Ammon's horn (tissue), 1 donor: Measurements from ENCODE around the gene FXN.
"Not testable (repeated sequence)": the region's sequence is repeated elsewhere in the genome, so short reads cannot be mapped to it uniquely, and the experiment has no call there.

Experiments
- DNase-seq: peaks from one replicate; pipeline ENCODE4 v3.0.0-alpha.2; 2016; ENCODE audit warnings: low spot score

The FXN gene

DNA sequence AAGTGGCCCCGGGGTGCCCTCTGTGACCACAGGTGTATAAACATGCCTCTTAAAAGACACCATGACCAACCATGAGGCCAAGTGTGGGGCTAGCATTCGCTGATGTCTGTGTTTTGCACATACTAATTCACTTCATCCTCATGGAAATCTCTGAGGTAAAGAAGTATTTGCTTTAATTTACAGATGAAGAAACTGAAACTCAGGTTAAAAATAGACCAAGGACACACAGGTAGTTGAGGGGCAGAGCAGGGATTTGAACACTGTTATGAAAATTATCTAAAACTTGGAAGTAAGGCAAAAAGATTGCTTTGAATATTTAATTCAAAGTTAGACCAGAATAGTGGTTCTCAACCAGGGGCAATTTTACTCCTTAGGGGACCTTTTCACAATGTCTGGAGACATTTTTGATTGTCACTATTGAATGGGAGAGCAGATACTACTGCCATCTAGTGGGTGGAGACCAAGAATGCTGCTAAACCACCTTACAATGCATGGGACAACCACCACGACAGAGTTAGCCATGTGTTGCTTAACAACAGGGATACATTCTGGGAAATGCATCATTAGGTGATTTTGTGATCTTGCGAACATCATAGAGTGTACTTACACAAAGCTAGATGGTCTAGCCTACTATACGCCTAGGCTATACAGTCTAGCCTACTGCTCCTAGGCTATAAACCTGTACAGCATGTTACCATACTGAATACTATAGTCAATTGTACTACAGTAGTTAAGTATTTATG is 8.0 kb upstream of the FXN start:
- DNase-seq = peak; percentile 81

DNA sequence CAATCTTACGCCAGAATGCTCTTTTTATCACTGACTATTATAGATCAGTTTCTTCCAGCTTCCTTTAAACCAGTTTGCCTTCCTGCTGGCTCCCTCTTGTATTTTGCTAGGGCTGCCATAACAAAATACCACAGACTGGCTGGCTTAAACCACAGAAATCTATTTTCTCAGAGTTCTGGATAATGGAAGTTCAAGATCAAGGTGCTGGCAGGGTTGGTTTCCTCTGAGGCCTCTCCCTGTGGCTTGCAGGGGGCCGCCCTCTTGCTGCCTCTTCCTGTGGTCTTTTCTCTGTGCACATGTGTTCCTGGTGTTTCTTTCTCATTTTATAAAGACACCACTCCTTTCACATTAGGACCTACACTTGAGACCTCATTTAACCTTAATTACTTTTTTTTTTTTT is 6.8 kb upstream of the FXN start:
- DNase-seq = no peak

DNA sequence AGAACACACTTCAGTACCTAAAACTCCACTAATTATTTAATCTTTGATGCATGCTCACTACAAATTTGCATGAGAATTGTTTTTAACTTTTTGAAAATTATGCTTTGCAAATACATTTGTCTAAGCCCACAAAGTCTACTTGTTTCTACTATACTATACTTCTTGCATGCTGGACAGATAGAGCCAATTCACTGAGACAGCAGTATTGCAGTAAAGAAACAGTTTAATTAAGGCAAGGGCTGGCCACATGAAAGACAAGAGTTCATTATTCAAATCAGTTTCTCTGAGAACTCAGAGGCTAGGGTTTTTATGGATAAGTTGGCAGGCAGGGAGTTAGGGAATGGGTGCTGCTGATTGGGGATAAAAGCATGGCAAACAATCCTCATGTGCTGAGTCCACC is 6.0 kb upstream of the FXN start:
- DNase-seq = no peak

DNA sequence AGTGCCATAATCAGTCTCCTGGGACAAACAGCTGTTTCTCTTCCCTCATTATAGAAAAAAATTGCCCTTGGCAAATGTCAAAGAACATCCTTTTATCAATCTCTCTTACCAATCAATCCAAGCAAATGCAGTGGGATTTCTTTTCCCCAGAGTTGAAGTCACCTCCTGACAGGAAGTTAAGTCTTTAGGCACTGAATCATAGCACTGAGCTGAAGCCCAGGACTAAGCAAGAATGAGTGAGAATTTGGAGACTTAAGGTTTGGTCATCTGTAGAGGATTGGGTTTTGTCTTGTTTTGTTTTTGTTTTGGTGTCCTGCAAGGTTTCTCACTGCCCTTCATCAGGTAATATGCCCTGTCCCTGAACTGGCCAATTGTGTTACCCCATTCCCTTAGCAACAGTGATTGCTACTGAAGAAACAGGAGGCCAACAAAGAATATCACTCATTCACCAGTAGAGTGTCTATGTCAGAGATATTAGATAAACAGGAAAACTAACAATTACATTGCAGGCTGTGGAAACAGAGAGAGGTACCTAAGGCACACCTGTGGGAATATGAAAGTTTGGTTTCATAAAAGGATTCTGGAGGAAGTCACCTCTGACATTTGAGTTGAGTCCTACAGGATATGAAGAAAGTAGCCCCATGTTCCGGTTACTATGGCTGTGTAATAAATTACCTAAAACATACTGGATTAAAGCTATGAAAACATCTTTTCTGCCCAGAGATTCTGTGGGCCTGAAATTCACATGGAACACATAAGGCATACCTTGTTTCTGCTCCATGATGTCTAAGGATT is 4.5 kb upstream of the FXN start:
- no peak for DNase-seq

DNA sequence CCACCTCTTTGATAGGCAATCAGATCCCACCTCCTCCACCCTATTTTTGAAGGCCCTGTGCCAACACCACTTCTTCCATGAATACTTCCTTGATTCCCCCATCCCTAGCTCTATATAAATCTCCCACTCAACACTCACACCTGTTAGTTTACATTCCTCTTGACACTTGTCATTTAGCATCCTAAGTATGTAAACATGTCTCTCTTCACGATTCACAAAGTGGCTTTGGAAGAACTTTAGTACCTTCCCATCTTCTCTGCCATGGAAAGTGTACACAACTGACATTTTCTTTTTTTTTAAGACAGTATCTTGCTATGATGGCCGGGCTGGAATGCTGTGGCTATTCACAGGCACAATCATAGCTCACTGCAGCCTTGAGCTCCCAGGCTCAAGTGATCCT is 1.5 kb upstream of the FXN start:
- no peak for DNase-seq

DNA sequence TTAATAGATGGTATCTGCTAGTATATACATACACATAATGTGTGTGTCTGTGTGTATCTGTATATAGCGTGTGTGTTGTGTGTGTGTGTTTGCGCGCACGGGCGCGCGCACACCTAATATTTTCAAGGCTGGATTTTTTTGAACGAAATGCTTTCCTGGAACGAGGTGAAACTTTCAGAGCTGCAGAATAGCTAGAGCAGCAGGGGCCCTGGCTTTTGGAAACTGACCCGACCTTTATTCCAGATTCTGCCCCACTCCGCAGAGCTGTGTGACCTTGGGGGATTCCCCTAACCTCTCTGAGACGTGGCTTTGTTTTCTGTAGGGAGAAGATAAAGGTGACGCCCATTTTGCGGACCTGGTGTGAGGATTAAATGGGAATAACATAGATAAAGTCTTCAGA is 757 bp downstream of the FXN start:
- no peak for DNase-seq

DNA sequence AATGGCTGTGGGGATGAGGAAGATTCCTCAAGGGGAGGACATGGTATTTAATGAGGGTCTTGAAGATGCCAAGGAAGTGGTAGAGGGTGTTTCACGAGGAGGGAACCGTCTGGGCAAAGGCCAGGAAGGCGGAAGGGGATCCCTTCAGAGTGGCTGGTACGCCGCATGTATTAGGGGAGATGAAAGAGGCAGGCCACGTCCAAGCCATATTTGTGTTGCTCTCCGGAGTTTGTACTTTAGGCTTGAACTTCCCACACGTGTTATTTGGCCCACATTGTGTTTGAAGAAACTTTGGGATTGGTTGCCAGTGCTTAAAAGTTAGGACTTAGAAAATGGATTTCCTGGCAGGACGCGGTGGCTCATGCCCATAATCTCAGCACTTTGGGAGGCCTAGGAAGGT is 1.2 kb downstream of the FXN start:
- DNase-seq = no peak

DNA sequence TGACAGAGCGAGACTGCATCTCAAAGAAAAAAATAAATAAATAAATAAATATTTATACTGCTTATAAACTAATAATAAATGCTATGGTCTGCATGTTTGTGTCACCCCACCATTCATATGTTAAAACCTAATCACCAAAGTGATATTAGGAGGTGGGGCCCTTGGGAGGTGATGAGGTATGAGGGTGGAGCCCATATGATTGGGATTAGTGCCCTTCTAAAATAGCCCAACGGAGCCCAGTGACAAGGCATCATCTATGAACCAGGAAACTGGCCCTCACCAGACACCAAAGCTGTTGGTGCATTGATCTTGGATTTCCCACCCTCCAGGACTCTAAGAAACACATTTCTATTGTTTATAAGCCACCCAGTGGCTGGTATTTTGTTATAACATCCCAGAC is 5.1 kb downstream of the FXN start:
- DNase-seq = no peak

DNA sequence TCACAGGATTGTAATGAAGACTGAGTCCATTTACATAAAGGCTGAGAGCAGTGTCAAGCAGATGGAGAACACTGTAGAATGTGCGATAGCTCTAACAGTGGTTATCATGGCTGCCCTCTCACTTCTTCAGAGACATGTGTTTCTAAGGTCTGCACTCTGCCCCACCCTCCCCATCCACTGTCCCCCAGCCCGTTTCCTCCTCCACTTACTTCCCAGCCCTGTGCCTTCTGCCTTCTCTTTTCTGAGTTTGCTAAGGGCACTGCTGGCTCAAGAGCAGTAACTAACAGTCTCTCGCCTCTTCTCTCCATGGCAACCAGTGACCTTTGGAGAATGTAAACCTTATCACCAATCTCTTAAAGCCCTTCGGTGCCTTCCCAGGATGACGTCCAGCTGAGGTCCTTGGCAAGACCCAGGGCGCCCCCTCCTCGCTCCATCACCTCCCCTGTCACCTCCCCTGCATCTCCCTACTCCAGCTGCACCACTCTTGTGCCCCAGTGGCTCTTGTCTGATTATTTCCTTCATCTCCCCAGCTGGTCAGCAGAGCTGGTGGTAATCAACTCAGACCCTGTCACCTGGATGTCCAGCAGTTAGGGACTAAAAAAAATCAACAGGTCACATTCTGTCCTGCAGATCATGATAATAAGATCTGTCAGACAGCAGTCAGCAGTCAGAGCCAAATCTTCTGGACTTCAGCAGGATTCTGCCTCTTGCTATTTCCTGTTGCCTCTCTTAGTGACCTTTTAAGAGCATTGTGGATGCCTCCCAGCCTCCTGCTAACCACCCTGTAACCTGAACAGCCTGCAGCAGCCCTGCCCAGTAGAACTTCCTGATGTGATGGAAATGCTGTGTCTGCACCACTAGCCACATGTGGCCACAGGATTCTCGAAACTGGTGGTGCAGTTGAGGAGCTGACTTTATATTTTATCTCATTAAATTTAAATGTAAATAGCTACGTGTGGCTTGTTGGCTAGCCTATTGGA is 9.0 kb downstream of the FXN start:
- no peak for DNase-seq

DNA sequence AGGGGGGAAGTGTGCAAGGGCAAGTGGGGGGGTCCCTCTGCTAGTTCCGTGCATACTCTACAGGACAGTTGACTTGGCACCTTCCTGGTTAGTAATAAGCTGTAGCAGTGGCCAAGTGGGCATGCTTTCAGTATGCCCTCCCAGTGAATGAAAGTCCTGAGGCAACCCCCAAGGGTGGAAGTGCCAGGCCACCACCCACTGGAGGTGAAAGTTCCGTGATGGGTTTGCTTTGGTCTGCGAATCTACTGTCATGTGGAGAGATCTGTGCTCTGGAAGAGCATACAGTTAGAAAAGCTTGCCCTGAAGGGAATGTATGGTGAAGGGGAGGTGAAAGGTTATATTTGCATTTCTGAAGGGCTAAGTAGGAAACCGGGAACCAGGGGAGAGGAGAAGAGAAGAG is 10.3 kb downstream of the FXN start:
- no peak for DNase-seq

DNA sequence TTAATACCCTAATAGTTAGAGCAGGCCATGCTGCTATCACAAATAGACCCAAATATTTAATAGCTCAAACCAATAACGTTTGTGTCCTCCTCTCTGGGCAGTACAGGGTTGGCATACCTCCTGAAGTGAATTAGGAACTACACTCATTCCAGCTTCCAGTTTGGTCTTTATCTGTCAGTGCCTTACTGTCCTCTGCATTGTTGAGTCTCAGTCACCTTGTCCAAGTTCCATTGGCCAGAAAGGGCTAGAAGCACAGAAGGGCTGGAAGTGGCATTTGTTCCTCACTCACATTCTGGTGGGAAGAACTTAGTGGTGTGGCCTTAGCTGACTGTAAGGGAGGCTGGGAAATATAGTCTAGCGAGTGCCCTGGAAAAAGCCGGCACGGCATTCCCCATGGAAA is 11.2 kb downstream of the FXN start:
- DNase-seq = no peak

DNA sequence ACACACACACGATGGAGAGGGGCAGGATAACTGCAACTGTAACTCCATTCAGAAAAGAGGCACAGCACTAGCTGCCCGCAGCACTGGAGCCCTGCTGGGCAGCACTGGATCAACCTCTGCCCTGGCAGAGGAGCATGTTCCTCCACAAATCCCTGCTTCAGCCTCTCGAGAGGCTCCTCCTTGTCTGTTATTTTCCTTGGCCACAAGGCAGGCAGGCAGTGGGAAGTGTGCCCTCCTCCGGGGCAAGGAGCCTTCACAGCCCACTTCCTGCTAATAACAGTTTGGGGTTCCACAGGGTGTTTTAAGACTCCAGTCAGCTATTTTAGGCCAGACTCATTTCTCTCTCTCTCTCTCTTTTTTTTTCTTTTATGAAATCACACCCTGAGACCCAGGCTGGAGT is 11.8 kb downstream of the FXN start:
- DNase-seq = no peak

DNA sequence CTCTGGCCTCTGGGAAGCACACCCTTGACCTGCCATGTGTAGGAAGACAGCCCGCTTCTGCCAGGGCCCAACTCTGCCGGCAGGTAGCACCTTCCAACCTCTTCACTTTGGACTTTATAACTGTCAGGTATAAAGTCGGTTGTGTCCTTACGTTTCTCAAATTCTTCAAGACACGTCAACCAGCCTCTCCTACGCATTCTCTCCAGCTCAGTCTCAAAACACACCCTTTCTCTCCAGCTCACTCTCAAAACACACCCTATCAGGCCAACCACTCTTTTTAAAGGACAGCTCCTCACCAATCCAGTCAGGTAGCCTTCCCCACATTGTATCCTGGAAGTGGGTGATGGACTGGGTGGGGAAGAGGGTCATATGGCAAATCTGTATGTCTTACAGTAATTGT is 13.5 kb downstream of the FXN start:
- DNase-seq = no peak

DNA sequence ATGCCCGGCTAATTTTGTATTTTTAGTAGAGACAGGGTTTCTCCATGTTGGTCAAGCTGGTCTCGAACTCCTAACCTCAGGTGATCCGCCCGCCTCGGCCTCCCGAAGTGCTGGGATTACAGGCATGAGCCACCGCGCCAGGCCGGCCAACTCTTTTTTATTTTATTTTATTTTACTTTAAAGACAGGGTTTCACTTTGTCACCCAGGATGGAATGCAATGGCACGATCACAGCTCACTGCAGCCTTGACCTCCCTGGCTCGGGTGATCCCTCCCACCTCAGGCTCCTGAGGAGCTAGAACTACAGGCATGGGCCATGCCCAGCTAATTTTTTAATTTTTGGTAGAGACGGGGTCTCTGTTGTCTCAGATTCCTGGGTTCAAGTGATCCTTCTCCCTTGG is 15.4 kb downstream of the FXN start:
- DNase-seq = not testable (repeated sequence)

DNA sequence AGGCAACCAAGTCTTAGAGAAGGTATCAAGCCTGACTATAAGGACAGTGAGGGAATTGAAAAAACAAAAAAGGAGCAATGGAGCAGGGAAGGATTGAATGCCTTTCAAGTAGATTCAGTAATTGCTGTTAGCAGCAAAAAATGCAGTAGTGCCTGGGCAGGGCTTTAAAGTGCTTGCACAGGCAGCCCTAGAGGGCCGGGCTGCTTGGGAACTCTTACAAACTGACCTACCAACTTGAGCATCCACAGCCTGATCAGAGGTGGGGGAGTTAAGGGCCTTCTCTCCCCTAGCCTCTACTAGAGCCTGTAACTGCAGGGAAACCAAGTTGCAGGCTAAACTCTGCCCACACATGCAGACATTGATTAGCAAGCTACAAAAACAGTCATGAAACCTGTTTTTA is 19.4 kb downstream of the FXN start:
- no peak for DNase-seq

DNA sequence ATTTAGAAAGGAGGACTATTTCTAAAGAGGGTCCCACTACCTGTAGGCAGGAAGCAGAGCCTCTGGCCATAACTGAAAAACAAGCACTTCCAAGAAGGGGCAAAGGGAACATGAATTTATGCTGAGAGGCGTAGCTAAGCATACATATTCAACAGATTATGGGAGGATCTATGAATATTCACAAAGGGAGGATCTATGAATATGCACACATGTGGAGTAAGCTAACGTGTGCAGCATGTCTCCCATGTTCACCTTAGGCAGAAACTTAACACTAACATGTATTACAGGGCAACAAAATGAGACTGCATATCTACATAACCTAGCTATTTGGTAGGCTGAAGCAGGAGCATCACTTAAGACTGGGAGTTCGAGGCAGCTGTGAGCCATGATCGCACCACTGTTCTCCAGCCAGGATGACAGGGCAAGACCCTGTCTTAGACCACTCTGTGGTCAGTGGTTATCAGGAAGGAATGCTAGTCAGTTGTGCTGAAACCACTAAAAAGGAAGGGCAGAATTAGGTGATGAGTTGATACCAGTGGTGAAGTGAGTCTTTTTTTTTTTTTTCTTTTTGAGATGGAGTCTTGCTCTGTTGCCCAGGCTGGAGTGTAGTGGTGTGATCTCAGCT is 20.8 kb downstream of the FXN start:
- DNase-seq = no peak

DNA sequence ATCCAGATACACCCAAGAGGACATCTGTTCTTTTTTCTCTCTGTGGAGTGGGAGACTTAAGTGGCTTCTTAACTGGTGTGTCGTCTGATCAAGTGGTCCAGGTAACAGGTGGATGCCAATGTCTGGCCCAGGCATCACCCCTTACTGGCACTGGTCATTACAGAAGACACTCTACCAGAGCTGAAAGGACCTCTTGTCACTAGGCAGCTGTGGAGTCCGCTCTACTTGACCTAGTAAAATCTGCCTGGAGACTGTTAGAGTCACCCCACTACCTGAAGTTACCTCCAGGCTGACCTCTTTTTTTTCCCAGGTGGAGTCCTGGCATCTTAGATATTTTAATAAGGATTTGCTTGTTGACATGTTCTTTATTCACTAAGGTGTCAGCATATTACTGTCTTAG is 22.5 kb downstream of the FXN start:
- DNase-seq = no peak

DNA sequence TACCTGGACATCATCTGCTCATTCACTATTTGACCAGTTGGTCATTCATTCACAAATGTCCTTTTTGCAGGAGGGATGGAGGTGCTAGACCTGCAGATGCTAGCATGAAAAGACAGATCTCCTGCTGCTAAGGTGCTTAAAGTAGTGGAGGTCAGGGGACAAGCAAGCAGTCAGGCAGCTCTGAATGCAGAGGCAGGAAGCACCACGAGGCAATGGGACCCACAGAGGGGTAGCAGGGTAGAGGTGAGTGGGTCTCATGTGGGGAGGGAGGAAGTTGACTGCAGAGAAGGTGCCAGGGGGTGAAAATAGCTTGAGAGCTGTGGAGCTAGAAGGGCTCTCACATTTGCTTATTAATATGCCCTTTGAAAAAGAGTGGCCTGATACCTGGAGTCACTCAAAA is 25.2 kb downstream of the FXN start:
- no peak for DNase-seq

DNA sequence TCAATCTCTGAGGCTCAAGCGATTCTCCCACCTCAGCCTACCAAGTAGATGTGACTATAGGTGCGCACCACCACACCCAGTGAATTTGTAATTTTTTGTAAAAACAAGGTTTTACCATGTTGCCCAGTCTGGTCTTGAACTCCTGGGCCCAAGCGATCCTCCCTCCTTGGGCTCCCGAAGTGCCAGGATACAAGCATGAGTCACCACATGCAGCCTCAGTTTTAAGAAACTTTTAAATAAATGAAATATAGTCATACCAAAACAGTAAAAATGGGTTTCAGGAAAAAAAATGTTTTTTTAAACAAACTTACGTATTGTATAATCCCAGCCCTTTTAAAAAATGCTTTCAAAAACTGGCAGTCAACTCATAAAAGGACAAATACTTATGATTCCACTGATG is 26.6 kb downstream of the FXN start:
- DNase-seq = no peak

DNA sequence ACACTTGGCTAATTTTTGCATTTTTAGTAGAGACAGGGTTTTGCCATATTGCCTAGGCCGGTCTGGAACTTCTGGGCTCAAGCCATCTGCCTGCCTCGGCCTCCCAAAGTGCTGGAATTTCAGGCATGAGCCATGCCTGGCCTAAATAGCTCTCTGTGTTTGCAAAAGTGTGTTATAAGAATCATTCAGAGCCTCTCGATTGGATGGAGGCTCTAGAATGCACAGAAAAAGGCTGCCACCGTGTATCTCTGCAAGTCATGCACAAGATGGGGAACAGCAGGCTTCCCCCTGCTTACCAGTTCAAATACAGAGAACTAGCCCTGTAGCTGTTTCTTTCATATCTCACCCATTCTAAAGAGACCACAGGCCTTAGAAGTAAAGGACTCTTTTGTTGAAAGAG is 28.3 kb downstream of the FXN start:
- DNase-seq = no peak

DNA sequence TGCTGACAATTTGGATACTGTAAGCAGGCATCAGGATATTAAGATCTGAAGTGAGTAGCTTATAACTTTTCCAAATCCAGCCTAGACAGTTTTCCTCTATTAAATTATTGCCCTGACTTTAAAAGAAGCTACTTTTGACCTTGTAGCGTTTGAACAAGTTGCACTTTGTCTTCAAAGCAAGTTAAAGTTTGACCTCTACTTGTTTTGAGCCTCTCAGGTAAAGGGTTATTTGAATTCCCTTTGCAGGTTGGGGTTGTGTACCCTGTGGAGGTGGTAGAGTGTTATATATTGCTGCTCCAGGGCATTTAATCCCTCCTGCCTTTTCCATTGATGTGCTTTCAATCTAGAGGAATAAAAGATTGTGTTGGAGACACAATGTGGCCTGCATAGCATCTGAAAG is 30.1 kb downstream of the FXN start:
- DNase-seq = no peak

DNA sequence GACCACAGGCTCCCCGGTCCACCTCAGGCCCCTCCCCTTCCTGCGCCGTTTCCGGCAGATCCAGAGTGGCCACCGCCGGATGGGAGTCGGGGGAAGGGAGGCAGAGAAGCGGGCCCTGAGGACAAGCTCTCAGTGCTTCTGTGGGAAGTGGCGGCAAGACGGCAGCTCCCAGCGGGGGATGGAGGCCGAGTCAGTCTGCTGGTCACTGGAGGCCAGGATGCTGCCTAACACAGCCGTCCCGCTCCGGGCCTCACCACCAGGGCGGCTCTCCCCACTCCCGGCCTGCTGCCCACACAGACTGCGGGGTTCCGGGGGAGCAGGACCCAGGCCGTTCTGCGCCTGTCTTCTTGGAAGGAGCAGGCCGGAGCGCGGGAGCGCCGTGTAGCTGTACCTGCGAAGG is 31.4 kb downstream of the FXN start:
- no peak for DNase-seq
